H9 (cell line): ENCODE results near the gene GABARAPL2. TPM values are rescaled to one million over a fixed set of nuclear protein-coding genes. Genes with fewer than 3 reads are reported as not detected.

Experiments used
- DNase-seq: peaks from one replicate; pipeline ENCODE4 v3.0.0-alpha.2; 2017
- H2AFZ ChIP-seq: one replicate; pipeline ENCODE4 v1.6.1; 2013; ENCODE audit warnings: mild to moderate bottlenecking, low read length, control low read depth, moderate library complexity
- H2AK5ac ChIP-seq: 2 replicates; pipeline ENCODE4 v1.6.1; 2013; ENCODE audit warnings: low read length, control low read depth, mixed read lengths; ENCODE audit not compliant: insufficient read length
- H2BK120ac ChIP-seq: one replicate; pipeline ENCODE4 v1.6.1; 2013; ENCODE audit warnings: low read depth, mild to moderate bottlenecking, low read length, control low read depth, inconsistent platforms; ENCODE audit not compliant: poor library complexity, severe bottlenecking
- H2BK12ac ChIP-seq: 2 replicates; pipeline ENCODE4 v1.6.1; 2013; ENCODE audit warnings: low read length, control low read depth, mixed read lengths, low read depth; ENCODE audit not compliant: insufficient read length
- H2BK15ac ChIP-seq: 2 replicates; pipeline ENCODE4 v1.6.1; 2013; ENCODE audit warnings: low read depth, low read length, control low read depth
- H2BK20ac ChIP-seq: one replicate; pipeline ENCODE4 v1.6.1; 2013; ENCODE audit warnings: low read depth, mild to moderate bottlenecking, low read length, control low read depth, inconsistent platforms; ENCODE audit not compliant: poor library complexity, severe bottlenecking
- H2BK5ac ChIP-seq: 2 replicates; pipeline ENCODE4 v1.6.1; 2013; ENCODE audit warnings: low read length, control low read depth, mixed read lengths; ENCODE audit not compliant: insufficient read length
- H3K14ac ChIP-seq: 2 replicates; pipeline ENCODE4 v1.6.1; 2013; ENCODE audit warnings: low read length, control low read depth; ENCODE audit not compliant: insufficient read depth
- H3K18ac ChIP-seq: 2 replicates; pipeline ENCODE4 v1.6.1; 2013; ENCODE audit warnings: low read depth, mild to moderate bottlenecking, mixed read lengths, low read length, control low read depth; ENCODE audit not compliant: insufficient read length
- H3K23ac ChIP-seq: 2 replicates; pipeline ENCODE4 v1.6.1; 2013; ENCODE audit warnings: low read length, control low read depth, mixed read lengths, low read depth; ENCODE audit not compliant: insufficient read length
- H3K23me2 ChIP-seq: 2 replicates; pipeline ENCODE4 v1.6.1; 2013; ENCODE audit warnings: low read depth, mild to moderate bottlenecking, mixed read lengths, low read length, control low read depth; ENCODE audit not compliant: insufficient read length, poor library complexity, severe bottlenecking
- H3K27ac ChIP-seq: 2 replicates; pipeline ENCODE4 v1.5.1; 2013; ENCODE audit warnings: low read length, control low read depth, mixed read lengths, low read depth; ENCODE audit not compliant: insufficient read length
- H3K27me3 ChIP-seq: 2 replicates; pipeline ENCODE4 v1.6.1; 2013; ENCODE audit warnings: low read length, control low read depth, inconsistent platforms; ENCODE audit not compliant: insufficient read depth
- H3K4ac ChIP-seq: 2 replicates; pipeline ENCODE4 v1.6.1; 2013; ENCODE audit warnings: low read depth, mild to moderate bottlenecking, control low read depth, inconsistent platforms, low read length, moderate library complexity
- H3K4me1 ChIP-seq: 2 replicates; pipeline ENCODE4 v1.6.1; 2013; ENCODE audit warnings: low read length, control low read depth, inconsistent platforms; ENCODE audit not compliant: insufficient read depth
- H3K4me2 ChIP-seq: 2 replicates; pipeline ENCODE4 v1.6.1; 2013; ENCODE audit warnings: low read length, control low read depth, mixed read lengths; ENCODE audit not compliant: insufficient read length, insufficient read depth
- H3K56ac ChIP-seq: 2 replicates; pipeline ENCODE4 v1.6.1; 2013; ENCODE audit warnings: low read depth, mild to moderate bottlenecking, mixed read lengths, low read length, control low read depth; ENCODE audit not compliant: insufficient read length
- H3K79me1 ChIP-seq: 2 replicates; pipeline ENCODE4 v1.6.1; 2013; ENCODE audit warnings: low read depth, mild to moderate bottlenecking, moderate library complexity, low read length, control low read depth, inconsistent platforms; ENCODE audit not compliant: insufficient read depth, poor library complexity, severe bottlenecking
- H3K79me2 ChIP-seq: 2 replicates; pipeline ENCODE4 v1.6.1; 2013; ENCODE audit warnings: low read length, control low read depth, inconsistent platforms; ENCODE audit not compliant: insufficient read depth
- H3K9ac ChIP-seq: 2 replicates; pipeline ENCODE4 v1.6.1; 2013; ENCODE audit warnings: low read length, control low read depth, mixed read lengths; ENCODE audit not compliant: insufficient read length; ENCODE audit errors: extremely low read depth
- H3K9me3 ChIP-seq: one replicate; pipeline ENCODE4 v1.6.1; 2013; ENCODE audit warnings: low read depth, low read length, inconsistent platforms; ENCODE audit not compliant: control insufficient read depth
- H3T11ph ChIP-seq: one replicate; pipeline ENCODE4 v1.6.1; 2013; ENCODE audit warnings: mild to moderate bottlenecking, low read length, control low read depth, inconsistent platforms
- H4K20me1 ChIP-seq: one replicate; pipeline ENCODE4 v1.6.1; 2013; ENCODE audit not compliant: control insufficient read depth, insufficient read length, insufficient read depth
- H4K5ac ChIP-seq: 2 replicates; pipeline ENCODE4 v1.6.1; 2013; ENCODE audit warnings: low read depth, mild to moderate bottlenecking, mixed read lengths, low read length, control low read depth; ENCODE audit not compliant: insufficient read length
- H4K8ac ChIP-seq: replicated peaks from 2 replicates; pipeline ENCODE4 v1.6.1; 2013; ENCODE audit warnings: low read length, control low read depth, mixed read lengths, low read depth; ENCODE audit not compliant: insufficient read length
- H4K91ac ChIP-seq: 2 replicates; pipeline ENCODE4 v1.6.1; 2013; ENCODE audit warnings: low read depth, mild to moderate bottlenecking, moderate library complexity, mixed read lengths, low read length, control low read depth; ENCODE audit not compliant: insufficient read length
- H3K27ac Mint-ChIP-seq, 3 experiments: 2 replicates in 2 of 3; 3 replicates in 1 of 3; pipeline ENCODE4 v1.8.0; 2020 to 2021; ENCODE audit warnings: mixed read lengths in 3 of 3, mild to moderate bottlenecking in 1 of 3, moderate library complexity in 1 of 3
- H3K27me3 Mint-ChIP-seq: 2 replicates; pipeline ENCODE4 v1.8.0; 2021; ENCODE audit warnings: low read depth, mild to moderate bottlenecking, moderate library complexity, mixed read lengths
- H3K36me3 Mint-ChIP-seq, 3 experiments: 2 replicates in 2 of 3; 3 replicates in 1 of 3; pipeline ENCODE4 v1.8.0; 2020 to 2021; ENCODE audit warnings: low read depth in 3 of 3, mixed read lengths in 3 of 3; ENCODE audit not compliant: insufficient read depth in 1 of 3
- H3K4me1 Mint-ChIP-seq, 2 experiments: 2 replicates each; pipeline ENCODE4 v1.8.0; 2020; ENCODE audit warnings: mixed read lengths in 2 of 2
- H3K4me3 Mint-ChIP-seq, 2 experiments: 2 replicates in 1 of 2; 3 replicates in 1 of 2; pipeline ENCODE4 v1.8.0; 2020 to 2021; ENCODE audit warnings: mild to moderate bottlenecking in 2 of 2, mixed read lengths in 2 of 2, moderate library complexity in 1 of 2
- H3K9me3 Mint-ChIP-seq, 2 experiments: 2 replicates in 1 of 2; 3 replicates in 1 of 2; pipeline ENCODE4 v1.8.0; 2020; ENCODE audit warnings: mild to moderate bottlenecking in 2 of 2, mixed read lengths in 2 of 2, moderate library complexity in 1 of 2
- WGBS: extraction: QIAGEN DNeasy Blood & Tissue Kit; methylation state at CpG from one replicate; pipeline ENCODE4 v1.1.7; 2013; ENCODE audit warnings: missing lambda C conversion rate, low lambda C conversion rate, mixed read lengths; ENCODE audit not compliant: insufficient read length; ENCODE audit errors: extremely low coverage; 5-methylcytosine and 5-hydroxymethylcytosine counted together
- total RNA-seq: library from RNA; stranded (reverse); gene quantifications from 2 replicates; pipeline ENCODE4 v1.2.1, GENCODE V29; 2021
- TF ChIP-seq, protein P1 (sequence below): fragments of 200-600 bp; sonication (generic); conservative IDR thresholded peaks from 3 replicates; pipeline ENCODE4 v1.8.0; 2021; ENCODE audit warnings: antibody characterized with exemption, mild to moderate bottlenecking

Gene GABARAPL2
- total RNA-seq, 1 experiment from 2014 or later: 62.6 TPM

DNA sequence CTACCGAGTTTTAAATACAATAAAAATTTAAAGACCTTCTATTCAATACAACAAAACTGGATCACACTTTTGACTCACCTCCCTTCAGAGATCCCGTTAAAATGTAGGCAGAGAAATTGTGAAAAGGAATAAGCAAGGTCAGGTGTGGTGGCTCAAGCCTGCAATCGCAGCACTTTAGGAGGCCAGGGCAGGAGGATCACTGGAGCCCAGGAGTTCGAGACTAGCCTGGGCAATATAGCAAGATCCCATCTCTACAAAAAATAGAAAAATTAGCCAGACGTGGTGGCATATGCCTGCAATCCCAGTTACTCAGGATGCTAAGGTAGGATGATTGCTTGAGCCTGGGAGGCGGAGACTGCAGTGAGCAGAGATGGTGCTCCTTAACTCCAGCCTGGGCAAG, 47.0 kb upstream of the GABARAPL2 start:
- no peak overlapping the region for H2AK5ac ChIP-seq
- no peak overlapping the region for H3T11ph ChIP-seq
- no peak overlapping the region for H2BK120ac ChIP-seq
- no peak overlapping the region for H2AFZ ChIP-seq
- no peaks in the 10 kb centered on the region for H3K23me2 ChIP-seq
- no peak for DNase-seq
- no peak overlapping the region for H3K9ac ChIP-seq
- Mint-ChIP-seq H3K4me3 (no peak overlapping the region; a peak in 1 of 5 replicates), H3K4me1 (peaks cover 12 to 16% of the 10 kb centered on the region in 2 experiments), H3K36me3 (no peaks in the 10 kb centered on the region; a peak in 1 of 7 replicates), H3K9me3 (no peaks in the 10 kb centered on the region; a peak in 1 of 5 replicates), H3K27ac (no peak overlapping the region), H3K27me3 (no peaks in the 10 kb centered on the region)
- H3K27me3 ChIP-seq: no peaks in the 10 kb centered on the region
- H3K14ac ChIP-seq: no peak overlapping the region
- no peak overlapping the region for H2BK12ac ChIP-seq
- no peak overlapping the region for H4K91ac ChIP-seq
- no peaks in the 10 kb centered on the region for H3K79me1 ChIP-seq
- no peaks in the 10 kb centered on the region for H3K9me3 ChIP-seq
- no peak overlapping the region for H2BK5ac ChIP-seq
- H3K4me1 ChIP-seq: no peaks in the 10 kb centered on the region; the same call in 1 of the 2 replicates
- no peak overlapping the region for H3K56ac ChIP-seq
- no CpG with 5 or more reads among the region's 6 CpGs for WGBS
- H3K4me2 ChIP-seq: no peak overlapping the region
- no peak overlapping the region for H4K5ac ChIP-seq
- no peak overlapping the region for H2BK20ac ChIP-seq
- H4K20me1 ChIP-seq: no peaks in the 10 kb centered on the region
- no peak overlapping the region for H3K23ac ChIP-seq
- TF ChIP-seq, protein P1, sequence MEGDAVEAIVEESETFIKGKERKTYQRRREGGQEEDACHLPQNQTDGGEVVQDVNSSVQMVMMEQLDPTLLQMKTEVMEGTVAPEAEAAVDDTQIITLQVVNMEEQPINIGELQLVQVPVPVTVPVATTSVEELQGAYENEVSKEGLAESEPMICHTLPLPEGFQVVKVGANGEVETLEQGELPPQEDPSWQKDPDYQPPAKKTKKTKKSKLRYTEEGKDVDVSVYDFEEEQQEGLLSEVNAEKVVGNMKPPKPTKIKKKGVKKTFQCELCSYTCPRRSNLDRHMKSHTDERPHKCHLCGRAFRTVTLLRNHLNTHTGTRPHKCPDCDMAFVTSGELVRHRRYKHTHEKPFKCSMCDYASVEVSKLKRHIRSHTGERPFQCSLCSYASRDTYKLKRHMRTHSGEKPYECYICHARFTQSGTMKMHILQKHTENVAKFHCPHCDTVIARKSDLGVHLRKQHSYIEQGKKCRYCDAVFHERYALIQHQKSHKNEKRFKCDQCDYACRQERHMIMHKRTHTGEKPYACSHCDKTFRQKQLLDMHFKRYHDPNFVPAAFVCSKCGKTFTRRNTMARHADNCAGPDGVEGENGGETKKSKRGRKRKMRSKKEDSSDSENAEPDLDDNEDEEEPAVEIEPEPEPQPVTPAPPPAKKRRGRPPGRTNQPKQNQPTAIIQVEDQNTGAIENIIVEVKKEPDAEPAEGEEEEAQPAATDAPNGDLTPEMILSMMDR: no peak
- H3K18ac ChIP-seq: no peak overlapping the region
- H3K79me2 ChIP-seq: no peaks in the 10 kb centered on the region
- no peak overlapping the region for H4K8ac ChIP-seq
- no peak overlapping the region for H3K4ac ChIP-seq
- H2BK15ac ChIP-seq: no peak overlapping the region
- no peak overlapping the region for H3K27ac ChIP-seq
